ENCODE measurements around the gene NPSR1.
"Not testable (repeated sequence)": the region's sequence is repeated elsewhere in the genome, so short reads cannot be mapped to it uniquely, and the experiment has no call there.

- TF ChIP-seq CTCF, POLR2A (IDR thresholded peaks at IDR 0.05): not testable (repeated sequence)
Measured at GRCh38 chr7:34858444-34858843, 200.4 kb downstream of the NPSR1 start.

All from heart left ventricle (tissue), 13 donors.